Mucosa of descending colon (tissue), 3 donors: ENCODE measurements around the gene IRF7. TPM values are rescaled to one million over a fixed set of nuclear protein-coding genes. Genes with fewer than 3 reads are reported as not detected.
"Not testable (repeated sequence)": the region's sequence is repeated elsewhere in the genome, so short reads cannot be mapped to it uniquely, and the experiment has no call there.

Source experiments
- ATAC-seq: fragments of 200-7000 bp; cut with Tn5 transposase; one replicate; pipeline ENCODE4 v1.9.1; 2020; ENCODE audit warnings: mild to moderate bottlenecking, moderate library complexity
- DNase-seq, 3 donors: peaks; one replicate each; pipeline ENCODE4 v3.0.0-alpha.2; 2020
- H3K36me3 ChIP-seq: fragments of 200-600 bp; one replicate; pipeline ENCODE4 v1.8.0; 2021; ENCODE audit warnings: low read depth, mild to moderate bottlenecking
- H3K4me1 ChIP-seq: fragments of 200-600 bp; one replicate; pipeline ENCODE4 v1.8.0; 2021; ENCODE audit warnings: low read depth, mild to moderate bottlenecking
- H3K4me3 ChIP-seq: fragments of 200-600 bp; one replicate; pipeline ENCODE4 v1.8.0; 2021; ENCODE audit warnings: mild to moderate bottlenecking
- H3K9me3 ChIP-seq: fragments of 200-600 bp; one replicate; pipeline ENCODE4 v1.8.0; 2021; ENCODE audit warnings: mild to moderate bottlenecking
- intact Hi-C, 2 donors: fragments of 100-400 bp; cut with DNase I in 1 of 2; cut with micrococcal nuclease in 1 of 2; formaldehyde crosslinking; loops; one replicate each; pipeline versions ENCODE4 v1.11.0 to v1.11.1; 2022; cut with DNase I, micrococcal nuclease
- total RNA-seq, 3 donors: library from RNA; stranded (reverse); fragmentation: NEBNext Ultra II Directional in 2 of 3; extraction: Animal tissue kit (Norgen Biotek cat#: 25700) in 2 of 3; gene quantifications; one replicate each; pipeline versions ENCODE4 v1.2.1 to v1.2.4, GENCODE V29; 2021 to 2023
- TF ChIP-seq, protein P1 (sequence below): fragments of 200-600 bp; IDR thresholded peaks from one replicate; pipeline ENCODE4 v1.8.0; 2022; ENCODE audit warnings: antibody characterized with exemption, mild to moderate bottlenecking
- donor health status: DM: no; HTN: no; CAD: no; lungs with moderate emphysema.
- donor health status: DM: no; HTN: no; CAD: no.
- donor health status: DM: no; HTN: yes; CAD: no.

IRF7 gene
- total RNA-seq, 3 donors from 2014 or later: 26.9 to 36.1 (median 27.8) TPM

DNA sequence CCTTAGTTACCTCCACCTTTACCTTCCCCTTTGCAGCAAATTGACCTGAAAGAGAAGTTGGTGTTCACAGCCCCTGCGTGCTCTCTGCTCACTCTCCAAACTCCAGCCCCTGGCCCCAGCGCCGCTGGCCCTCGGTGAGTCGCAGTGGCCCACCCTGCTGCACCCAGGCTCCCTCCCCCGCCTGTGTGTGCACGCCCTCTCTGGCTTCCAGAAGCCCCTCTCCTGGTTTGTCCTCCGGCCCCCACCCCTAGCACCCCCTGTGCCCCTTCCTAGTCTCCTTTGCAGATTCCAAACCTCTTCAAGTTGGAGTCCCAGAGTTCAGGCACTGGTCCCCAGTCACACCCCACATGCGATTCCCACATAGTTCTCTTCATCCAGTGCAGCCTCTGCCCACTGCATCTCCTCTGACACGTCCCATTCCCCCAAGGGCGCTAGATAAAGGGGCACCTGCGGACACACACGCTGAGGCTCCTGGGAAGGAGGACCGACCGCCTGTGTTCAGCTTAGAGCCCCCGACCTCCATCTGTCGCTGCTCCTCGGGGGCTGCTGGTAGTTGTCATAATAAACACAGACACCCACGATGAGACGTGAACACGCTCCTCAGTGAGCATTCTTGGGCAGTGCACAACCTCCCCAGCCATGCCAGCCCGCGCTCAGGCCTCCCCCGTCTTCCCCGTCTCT lies 41.0 kb downstream of the IRF7 start:
- H3K9me3 ChIP-seq: no peaks in the 10 kb centered on the region
- DNase-seq (peak in 1 of 3 donors; percentile 66), ATAC-seq (peak; percentile 5)
- H3K36me3 ChIP-seq: no peaks in the 10 kb centered on the region
- peaks cover 33% of the 10 kb centered on the region for H3K4me1 ChIP-seq
- intact Hi-C loops: no loop called here
- TF ChIP-seq, protein P1, sequence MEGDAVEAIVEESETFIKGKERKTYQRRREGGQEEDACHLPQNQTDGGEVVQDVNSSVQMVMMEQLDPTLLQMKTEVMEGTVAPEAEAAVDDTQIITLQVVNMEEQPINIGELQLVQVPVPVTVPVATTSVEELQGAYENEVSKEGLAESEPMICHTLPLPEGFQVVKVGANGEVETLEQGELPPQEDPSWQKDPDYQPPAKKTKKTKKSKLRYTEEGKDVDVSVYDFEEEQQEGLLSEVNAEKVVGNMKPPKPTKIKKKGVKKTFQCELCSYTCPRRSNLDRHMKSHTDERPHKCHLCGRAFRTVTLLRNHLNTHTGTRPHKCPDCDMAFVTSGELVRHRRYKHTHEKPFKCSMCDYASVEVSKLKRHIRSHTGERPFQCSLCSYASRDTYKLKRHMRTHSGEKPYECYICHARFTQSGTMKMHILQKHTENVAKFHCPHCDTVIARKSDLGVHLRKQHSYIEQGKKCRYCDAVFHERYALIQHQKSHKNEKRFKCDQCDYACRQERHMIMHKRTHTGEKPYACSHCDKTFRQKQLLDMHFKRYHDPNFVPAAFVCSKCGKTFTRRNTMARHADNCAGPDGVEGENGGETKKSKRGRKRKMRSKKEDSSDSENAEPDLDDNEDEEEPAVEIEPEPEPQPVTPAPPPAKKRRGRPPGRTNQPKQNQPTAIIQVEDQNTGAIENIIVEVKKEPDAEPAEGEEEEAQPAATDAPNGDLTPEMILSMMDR: no peak
- no peak overlapping the region for H3K4me3 ChIP-seq

GRCh38 chr11:574031-574570 lies 41.6 kb downstream of the IRF7 start:
- H3K4me3 ChIP-seq: not testable (repeated sequence)

DNA sequence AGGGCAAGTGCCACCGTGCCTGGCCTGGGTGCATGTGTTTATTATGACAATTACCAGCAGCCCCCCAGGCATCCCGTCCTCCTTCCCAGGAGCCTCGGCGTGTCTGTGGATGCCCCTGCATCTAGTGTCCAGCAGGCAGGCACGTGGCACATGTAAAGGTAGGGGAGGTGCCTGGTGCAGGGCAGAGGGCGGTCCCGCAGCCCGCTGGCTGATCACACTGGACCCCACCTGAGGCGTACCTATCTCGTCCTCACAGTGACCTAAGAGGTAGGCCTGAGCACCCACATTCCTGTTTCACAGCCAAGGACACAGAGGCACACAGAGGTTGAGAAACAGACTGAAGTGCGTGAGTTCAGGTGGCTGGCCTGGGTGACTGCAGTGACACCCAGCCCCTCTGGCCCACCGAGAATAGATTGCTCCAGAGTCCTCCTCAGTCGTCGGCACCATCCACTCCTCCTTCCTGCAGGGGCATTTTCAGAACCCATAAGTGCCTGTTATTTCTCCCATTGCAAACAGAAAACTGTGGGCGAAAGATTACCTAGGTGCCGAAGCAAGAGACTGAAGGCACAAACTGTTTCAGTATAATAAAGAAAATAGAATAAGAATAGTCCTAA lies 42.5 kb downstream of the IRF7 start:
- Histone ChIP-seq H3K4me3 (no peak overlapping the region), H3K36me3 (peaks cover 2% of the 10 kb centered on the region), H3K4me1 (peaks cover 23% of the 10 kb centered on the region), H3K9me3 (no peaks in the 10 kb centered on the region)
- TF ChIP-seq, protein P1: no peak
- intact Hi-C loops: no loop called here
- ATAC-seq: no peak
- DNase-seq: no peak

More at GRCh38 chr11:574031-574570, 41.6 kb downstream of the IRF7 start:
- DNase-seq, intact Hi-C loops, ATAC-seq, H3K9me3 ChIP-seq, H3K36me3 ChIP-seq: not testable (repeated sequence)
- peaks cover 26% of the 10 kb centered on the region for H3K4me1 ChIP-seq

- H3K36me3 ChIP-seq: peaks cover 3% of the 10 kb centered on the region
- H3K4me3 ChIP-seq: no peak overlapping the region
- DNase-seq: no peak
- intact Hi-C loops: no loop called here
- H3K4me1 ChIP-seq: peaks cover 24% of the 10 kb centered on the region
- no peak for ATAC-seq
- TF ChIP-seq, protein P1: no peak
- no peaks in the 10 kb centered on the region for H3K9me3 ChIP-seq
These were observed 44.0 kb downstream of the IRF7 start for GRCh38 chr11:571802-572185.

GRCh38 chr11:569158-569885 lies 46.4 kb downstream of the IRF7 start:
- TF ChIP-seq, protein P1: no peak
- intact Hi-C loops: no loop called here
- Histone ChIP-seq H3K36me3 (peaks cover 3% of the 10 kb centered on the region), H3K9me3 (no peaks in the 10 kb centered on the region), H3K4me3 (peak overlapping the region; percentile 40), H3K4me1 (peaks cover 15% of the 10 kb centered on the region)
- DNase-seq (peak in 2 of 3 donors; percentile 64 to 70), ATAC-seq (no peak)
